Keratinocyte (primary cell): Measurements from ENCODE around the gene SLC39A5. TPM values are rescaled to one million over a fixed set of nuclear protein-coding genes. Genes with fewer than 3 reads are reported as not detected.
A peak's percentile ranks its signal among the peaks of the same experiment; 100 is the strongest.

ENCODE experiments used
- DNase-seq: peaks from one replicate; pipeline ENCODE4 v3.0.0-alpha.2; 2011; ENCODE audit warnings: low read depth, missing footprints, low spot score
- FAIRE-seq: peaks from 2 replicates; lab custom pipeline; 2011; peaks lifted over from hg19 to GRCh38; lab: Jason Lieb, UNC
- H2AFZ ChIP-seq: 2 replicates; pipeline ENCODE4 v1.6.0; 2012; ENCODE audit warnings: low read length, control low read depth, inconsistent platforms; ENCODE audit not compliant: control insufficient read depth
- H3K27ac ChIP-seq: 2 replicates; pipeline ENCODE4 v1.5.1; 2011; ENCODE audit warnings: low read length; ENCODE audit not compliant: control insufficient read depth, insufficient read depth
- H3K27me3 ChIP-seq: 3 replicates; pipeline ENCODE4 v1.6.0; 2011; ENCODE audit warnings: low read length; ENCODE audit not compliant: control insufficient read depth, insufficient read depth; ENCODE audit errors: extremely low read depth
- H3K36me3 ChIP-seq, 2 experiments: 2 replicates in 1 of 2; 3 replicates in 1 of 2; pipeline ENCODE4 v1.5.1; 2011; ENCODE audit warnings: low read length in 2 of 2, mild to moderate bottlenecking in 1 of 2; ENCODE audit not compliant: control insufficient read depth in 2 of 2, insufficient read depth in 2 of 2; ENCODE audit errors: extremely low read depth in 1 of 2
- H3K4me1 ChIP-seq: 3 replicates; pipeline ENCODE4 v1.5.1; 2011; ENCODE audit warnings: low read length; ENCODE audit not compliant: control insufficient read depth, insufficient read depth; ENCODE audit errors: extremely low read depth
- H3K4me2 ChIP-seq: 3 replicates; pipeline ENCODE4 v1.6.0; 2011; ENCODE audit warnings: low read depth, low read length; ENCODE audit not compliant: control insufficient read depth, insufficient read depth; ENCODE audit errors: extremely low read depth
- H3K4me3 ChIP-seq, 3 experiments: fragments of 200-600 bp in 1 of 3; sonication (generic) in 1 of 3; 2 replicates in 2 of 3; 3 replicates in 1 of 3; pipeline ENCODE4 v1.5.1; 2011 to 2016; ENCODE audit warnings: low read length in 3 of 3, mild to moderate bottlenecking in 3 of 3, control low read depth in 2 of 3, inconsistent platforms in 1 of 3, low read depth in 1 of 3, mixed read lengths in 1 of 3, mixed run types in 1 of 3, moderate library complexity in 1 of 3; ENCODE audit not compliant: control insufficient read depth in 2 of 3, insufficient read depth in 2 of 3; ENCODE audit errors: extremely low read depth in 1 of 3
- H3K79me2 ChIP-seq: 2 replicates; pipeline ENCODE4 v1.6.0; 2012; ENCODE audit warnings: low read length; ENCODE audit not compliant: control insufficient read depth, insufficient read depth
- H3K9ac ChIP-seq: 3 replicates; pipeline ENCODE4 v1.6.0; 2011; ENCODE audit warnings: low read length; ENCODE audit not compliant: control insufficient read depth, insufficient read depth; ENCODE audit errors: extremely low read depth
- H3K9me1 ChIP-seq: 3 replicates; pipeline ENCODE4 v1.6.0; 2011; ENCODE audit warnings: low read length; ENCODE audit not compliant: control insufficient read depth, insufficient read depth; ENCODE audit errors: extremely low read depth
- H3K9me3 ChIP-seq: 2 replicates; pipeline ENCODE4 v1.5.1; 2012; ENCODE audit warnings: low read depth, low read length; ENCODE audit not compliant: control insufficient read depth
- H4K20me1 ChIP-seq: 3 replicates; pipeline ENCODE4 v1.6.0; 2011; ENCODE audit warnings: low read length; ENCODE audit not compliant: control insufficient read depth, insufficient read depth; ENCODE audit errors: extremely low read depth
- EZH2 ChIP-seq: IDR thresholded peaks from one replicate; pipeline ENCODE4 v1.6.1; 2012; ENCODE audit warnings: inconsistent platforms, mild to moderate bottlenecking, low read length, moderate library complexity
- dilution Hi-C: fragments of 300-500 bp; cut with MboI; formaldehyde crosslinking; loops from one replicate; pipeline ENCODE4 v1.7.0; 2020; ENCODE audit warnings: low sequenced_read_pairs; ENCODE audit not compliant: extremely low pct_ligation_motif_present
- polyA plus RNA-seq, 5 experiments: library from polyadenylated mRNA; depleted of rRNA in 3 of 5; stranded (reverse) in 3 of 5; stranded (forward) in 1 of 5; unstranded in 1 of 5; fragments of >200 nt; gene quantifications; 1 replicate in 1 of 5; 2 replicates in 3 of 5; 3 replicates in 1 of 5; pipeline versions ENCODE4 v1.2.1 to v1.2.3, GENCODE V29; 2011 to 2012; ENCODE audit warnings: missing spikeins in 2 of 5, low read depth in 1 of 5, low replicate concordance in 1 of 5
- TF ChIP-seq, protein P1 (sequence below), 3 experiments: IDR thresholded peaks in 1 of 3; conservative IDR thresholded peaks in 1 of 3; optimal IDR thresholded peaks in 1 of 3; 2 replicates in 2 of 3; 3 replicates in 1 of 3; pipeline versions ENCODE3 to v1.5.1; 2011; ENCODE audit warnings: low read length in 3 of 3, mild to moderate bottlenecking in 3 of 3, moderate library complexity in 2 of 3, control low read depth in 1 of 3, inconsistent platforms in 1 of 3; ENCODE audit not compliant: insufficient read depth in 2 of 3; ENCODE audit errors: extremely low read depth in 1 of 3

SLC39A5 gene
- polyA plus RNA-seq, 1 donor (not counting 4 experiments of a cell fraction or from before 2014, with no cell fraction given): not detected

GRCh38 chr12:56266693-56267442 lies 37.0 kb downstream of the SLC39A5 start, which contains the start of gene COQ10A:
COQ10A (plus strand) TSS chr12:56266942; CDS start chr12:56267119, 177 bp downstream.
- H3K4me1 ChIP-seq: peaks cover 9% of the 10 kb centered on the region
- dilution Hi-C loops: no loop called here
- peak within 1 kb of the TSS; percentile 98 for H3K4me2 ChIP-seq
- DNase-seq: no peak
- H3K27ac ChIP-seq: peak within 1 kb of the TSS; percentile 70
- no peaks in the 10 kb centered on the region for H3K9me1 ChIP-seq
- H3K9me3 ChIP-seq: no peaks in the 10 kb centered on the region
- H3K4me3 ChIP-seq: peak within 1 kb of the TSS; percentile 48 to 92 (median 78)
- no peaks in the 10 kb centered on the region for H3K27me3 ChIP-seq
- H3K79me2 ChIP-seq: no peaks in the 10 kb centered on the region
- H3K9ac ChIP-seq: peak within 1 kb of the TSS; percentile 87
- peaks cover 0 to 9% of the 10 kb centered on the region in 2 experiments for H3K36me3 ChIP-seq
- H2AFZ ChIP-seq: peak within 1 kb of the TSS; percentile 96
- H4K20me1 ChIP-seq: no peaks in the 10 kb centered on the region
- TF ChIP-seq EZH2: no peak
- TF ChIP-seq, protein P1, sequence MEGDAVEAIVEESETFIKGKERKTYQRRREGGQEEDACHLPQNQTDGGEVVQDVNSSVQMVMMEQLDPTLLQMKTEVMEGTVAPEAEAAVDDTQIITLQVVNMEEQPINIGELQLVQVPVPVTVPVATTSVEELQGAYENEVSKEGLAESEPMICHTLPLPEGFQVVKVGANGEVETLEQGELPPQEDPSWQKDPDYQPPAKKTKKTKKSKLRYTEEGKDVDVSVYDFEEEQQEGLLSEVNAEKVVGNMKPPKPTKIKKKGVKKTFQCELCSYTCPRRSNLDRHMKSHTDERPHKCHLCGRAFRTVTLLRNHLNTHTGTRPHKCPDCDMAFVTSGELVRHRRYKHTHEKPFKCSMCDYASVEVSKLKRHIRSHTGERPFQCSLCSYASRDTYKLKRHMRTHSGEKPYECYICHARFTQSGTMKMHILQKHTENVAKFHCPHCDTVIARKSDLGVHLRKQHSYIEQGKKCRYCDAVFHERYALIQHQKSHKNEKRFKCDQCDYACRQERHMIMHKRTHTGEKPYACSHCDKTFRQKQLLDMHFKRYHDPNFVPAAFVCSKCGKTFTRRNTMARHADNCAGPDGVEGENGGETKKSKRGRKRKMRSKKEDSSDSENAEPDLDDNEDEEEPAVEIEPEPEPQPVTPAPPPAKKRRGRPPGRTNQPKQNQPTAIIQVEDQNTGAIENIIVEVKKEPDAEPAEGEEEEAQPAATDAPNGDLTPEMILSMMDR (optimal IDR thresholded peaks at IDR 0.05 in 1 of 3, IDR thresholded peaks at IDR 0.05 in 1 of 3, conservative IDR thresholded peaks at IDR 0.05 in 1 of 3; ENCODE audit: extremely low read depth in 1 of 3, insufficient read depth in 2 of 3, low read length in 3 of 3): peak; percentile 71 to 89 (median 82)
- peak; percentile 41 for FAIRE-seq

GRCh38 chr12:56267443-56268071 lies 37.7 kb downstream of the SLC39A5 start:
- H3K4me2 ChIP-seq: peak overlapping the region; percentile 98
- no peaks in the 10 kb centered on the region for H3K79me2 ChIP-seq
- H4K20me1 ChIP-seq: no peaks in the 10 kb centered on the region
- dilution Hi-C loops: no loop called here
- no peak for TF ChIP-seq EZH2
- TF ChIP-seq, protein P1 (optimal IDR thresholded peaks at IDR 0.05 in 1 of 3, IDR thresholded peaks at IDR 0.05 in 1 of 3, conservative IDR thresholded peaks at IDR 0.05 in 1 of 3; ENCODE audit: extremely low read depth in 1 of 3, insufficient read depth in 2 of 3, low read length in 3 of 3): no peak
- FAIRE-seq (no peak), DNase-seq (no peak)
- H3K9me3 ChIP-seq: no peaks in the 10 kb centered on the region
- peak overlapping the region; percentile 48 to 92 (median 78) for H3K4me3 ChIP-seq
- H3K27me3 ChIP-seq: no peaks in the 10 kb centered on the region
- H3K4me1 ChIP-seq: peaks cover 5% of the 10 kb centered on the region
- peak overlapping the region; percentile 96 for H2AFZ ChIP-seq
- no peak overlapping the region for H3K27ac ChIP-seq
- no peaks in the 10 kb centered on the region for H3K9me1 ChIP-seq
- peaks cover 0 to 11% of the 10 kb centered on the region in 2 experiments for H3K36me3 ChIP-seq
- peak overlapping the region; percentile 87 for H3K9ac ChIP-seq
